Keratinocyte (primary cell): Measurements from ENCODE around the gene UBFD1. TPM values are rescaled to one million over a fixed set of nuclear protein-coding genes. Genes with fewer than 3 reads are reported as not detected.

Source experiments
- DNase-seq: peaks from one replicate; pipeline ENCODE4 v3.0.0-alpha.2; 2011; ENCODE audit warnings: low read depth, missing footprints, low spot score
- FAIRE-seq: peaks from 2 replicates; lab custom pipeline; 2011; peaks lifted over from hg19 to GRCh38; lab: Jason Lieb, UNC
- H2AFZ ChIP-seq: 2 replicates; pipeline ENCODE4 v1.6.0; 2012; ENCODE audit warnings: low read length, control low read depth, inconsistent platforms; ENCODE audit not compliant: control insufficient read depth
- H3K27ac ChIP-seq: 2 replicates; pipeline ENCODE4 v1.5.1; 2011; ENCODE audit warnings: low read length; ENCODE audit not compliant: control insufficient read depth, insufficient read depth
- H3K27me3 ChIP-seq: 3 replicates; pipeline ENCODE4 v1.6.0; 2011; ENCODE audit warnings: low read length; ENCODE audit not compliant: control insufficient read depth, insufficient read depth; ENCODE audit errors: extremely low read depth
- H3K36me3 ChIP-seq, 2 experiments: 2 replicates in 1 of 2; 3 replicates in 1 of 2; pipeline ENCODE4 v1.5.1; 2011; ENCODE audit warnings: low read length in 2 of 2, mild to moderate bottlenecking in 1 of 2; ENCODE audit not compliant: control insufficient read depth in 2 of 2, insufficient read depth in 2 of 2; ENCODE audit errors: extremely low read depth in 1 of 2
- H3K4me1 ChIP-seq: 3 replicates; pipeline ENCODE4 v1.5.1; 2011; ENCODE audit warnings: low read length; ENCODE audit not compliant: control insufficient read depth, insufficient read depth; ENCODE audit errors: extremely low read depth
- H3K4me2 ChIP-seq: 3 replicates; pipeline ENCODE4 v1.6.0; 2011; ENCODE audit warnings: low read depth, low read length; ENCODE audit not compliant: control insufficient read depth, insufficient read depth; ENCODE audit errors: extremely low read depth
- H3K4me3 ChIP-seq, 3 experiments: fragments of 200-600 bp in 1 of 3; sonication (generic) in 1 of 3; 2 replicates in 2 of 3; 3 replicates in 1 of 3; pipeline ENCODE4 v1.5.1; 2011 to 2016; ENCODE audit warnings: low read length in 3 of 3, mild to moderate bottlenecking in 3 of 3, control low read depth in 2 of 3, inconsistent platforms in 1 of 3, low read depth in 1 of 3, mixed read lengths in 1 of 3, mixed run types in 1 of 3, moderate library complexity in 1 of 3; ENCODE audit not compliant: control insufficient read depth in 2 of 3, insufficient read depth in 2 of 3; ENCODE audit errors: extremely low read depth in 1 of 3
- H3K79me2 ChIP-seq: 2 replicates; pipeline ENCODE4 v1.6.0; 2012; ENCODE audit warnings: low read length; ENCODE audit not compliant: control insufficient read depth, insufficient read depth
- H3K9ac ChIP-seq: 3 replicates; pipeline ENCODE4 v1.6.0; 2011; ENCODE audit warnings: low read length; ENCODE audit not compliant: control insufficient read depth, insufficient read depth; ENCODE audit errors: extremely low read depth
- H3K9me1 ChIP-seq: 3 replicates; pipeline ENCODE4 v1.6.0; 2011; ENCODE audit warnings: low read length; ENCODE audit not compliant: control insufficient read depth, insufficient read depth; ENCODE audit errors: extremely low read depth
- H3K9me3 ChIP-seq: 2 replicates; pipeline ENCODE4 v1.5.1; 2012; ENCODE audit warnings: low read depth, low read length; ENCODE audit not compliant: control insufficient read depth
- H4K20me1 ChIP-seq: 3 replicates; pipeline ENCODE4 v1.6.0; 2011; ENCODE audit warnings: low read length; ENCODE audit not compliant: control insufficient read depth, insufficient read depth; ENCODE audit errors: extremely low read depth
- CTCF ChIP-seq, 3 experiments: IDR thresholded peaks in 1 of 3; conservative IDR thresholded peaks in 1 of 3; optimal IDR thresholded peaks in 1 of 3; 2 replicates in 2 of 3; 3 replicates in 1 of 3; pipeline versions ENCODE3 to v1.5.1; 2011; ENCODE audit warnings: low read length in 3 of 3, mild to moderate bottlenecking in 3 of 3, moderate library complexity in 2 of 3, control low read depth in 1 of 3, inconsistent platforms in 1 of 3; ENCODE audit not compliant: insufficient read depth in 2 of 3; ENCODE audit errors: extremely low read depth in 1 of 3
- EZH2 ChIP-seq: IDR thresholded peaks from one replicate; pipeline ENCODE4 v1.6.1; 2012; ENCODE audit warnings: inconsistent platforms, mild to moderate bottlenecking, low read length, moderate library complexity
- dilution Hi-C: fragments of 300-500 bp; cut with MboI; formaldehyde crosslinking; loops from one replicate; pipeline ENCODE4 v1.7.0; 2020; ENCODE audit warnings: low sequenced_read_pairs; ENCODE audit not compliant: extremely low pct_ligation_motif_present
- polyA plus RNA-seq, 5 experiments: library from polyadenylated mRNA; depleted of rRNA in 3 of 5; stranded (reverse) in 3 of 5; stranded (forward) in 1 of 5; unstranded in 1 of 5; fragments of >200 nt; gene quantifications; 1 replicate in 1 of 5; 2 replicates in 3 of 5; 3 replicates in 1 of 5; pipeline versions ENCODE4 v1.2.1 to v1.2.3, GENCODE V29; 2011 to 2012; ENCODE audit warnings: missing spikeins in 2 of 5, low read depth in 1 of 5, low replicate concordance in 1 of 5

The UBFD1 gene
- polyA plus RNA-seq, 1 donor (not counting 4 experiments of a cell fraction or from before 2014, with no cell fraction given), result 36.3 TPM

GRCh38 chr16:23514381-23515152, 43.0 kb upstream of the UBFD1 start:
- H3K9ac ChIP-seq, result no peak overlapping the region
- H3K36me3 ChIP-seq, result peaks cover 0 to 4% of the 10 kb centered on the region in 2 experiments
- H3K9me3 ChIP-seq, result no peaks in the 10 kb centered on the region
- DNase-seq (no peak), FAIRE-seq (no peak)
- TF ChIP-seq CTCF (optimal IDR thresholded peaks at IDR 0.05 in 1 of 3, IDR thresholded peaks at IDR 0.05 in 1 of 3, conservative IDR thresholded peaks at IDR 0.05 in 1 of 3; ENCODE audit: extremely low read depth in 1 of 3, insufficient read depth in 2 of 3, low read length in 3 of 3) (no peak), EZH2 (no peak)
- no peak overlapping the region for H3K27ac ChIP-seq
- no peaks in the 10 kb centered on the region for H3K27me3 ChIP-seq
- no peak overlapping the region for H3K4me2 ChIP-seq
- H4K20me1 ChIP-seq, result no peaks in the 10 kb centered on the region
- no peaks in the 10 kb centered on the region for H3K9me1 ChIP-seq
- H2AFZ ChIP-seq, result no peak overlapping the region
- no peak overlapping the region for H3K4me3 ChIP-seq
- dilution Hi-C loops, result no loop called here
- H3K79me2 ChIP-seq, result peaks cover 3% of the 10 kb centered on the region
- H3K4me1 ChIP-seq, result no peaks in the 10 kb centered on the region

GRCh38 chr16:23515881-23516280, 41.6 kb upstream of the UBFD1 start:
- Histone ChIP-seq H3K36me3 (peaks cover 0 to 4% of the 10 kb centered on the region in 2 experiments), H3K79me2 (no peaks in the 10 kb centered on the region), H3K27me3 (no peaks in the 10 kb centered on the region), H3K27ac (no peak overlapping the region), H3K4me3 (no peak overlapping the region), H3K9ac (no peak overlapping the region), H4K20me1 (no peaks in the 10 kb centered on the region), H3K4me1 (no peaks in the 10 kb centered on the region), H2AFZ (no peak overlapping the region), H3K9me1 (no peaks in the 10 kb centered on the region), H3K4me2 (no peak overlapping the region), H3K9me3 (no peaks in the 10 kb centered on the region)
- no peak for TF ChIP-seq EZH2
- no peak for TF ChIP-seq CTCF (optimal IDR thresholded peaks at IDR 0.05 in 1 of 3, IDR thresholded peaks at IDR 0.05 in 1 of 3, conservative IDR thresholded peaks at IDR 0.05 in 1 of 3; ENCODE audit: extremely low read depth in 1 of 3, insufficient read depth in 2 of 3, low read length in 3 of 3)
- dilution Hi-C loops, result no loop called here
- FAIRE-seq, result no peak
- no peak for DNase-seq
